ENCODE measurements around the gene NKAIN4.

Gene NKAIN4

GRCh38 chr20:63194007-63194796 lies 60.1 kb downstream of the NKAIN4 start:
- peak; percentile 35 for DNase-seq (ENCODE audit: low spot score)

GRCh38 chr20:63192721-63193120 lies 61.5 kb downstream of the NKAIN4 start:
- DNase-seq (ENCODE audit: low spot score): no peak

- DNase-seq (ENCODE audit: low spot score): peak; percentile 47
Observed at GRCh38 chr20:63191400-63191799, 62.9 kb downstream of the NKAIN4 start.

DNA sequence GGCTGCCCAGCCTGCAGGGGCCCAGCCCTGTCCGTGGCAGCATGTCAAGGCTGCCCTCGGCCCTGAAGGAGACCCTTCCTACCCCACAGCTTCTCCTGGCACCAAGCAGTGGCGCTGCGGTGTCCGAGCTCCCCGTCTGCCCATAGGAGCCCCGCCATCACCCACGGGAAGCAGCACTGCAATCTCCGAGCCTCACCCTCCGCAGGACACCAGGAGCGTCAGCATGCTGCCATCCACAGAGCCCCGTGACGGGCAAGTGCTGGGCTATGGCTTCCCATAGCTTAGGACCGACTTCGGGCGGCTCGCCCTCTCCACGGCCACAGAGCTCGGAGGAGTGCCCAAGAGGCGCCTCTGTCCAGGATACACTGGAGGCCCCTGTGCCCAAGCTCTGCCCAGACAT lies 63.4 kb downstream of the NKAIN4 start:
- DNase-seq (ENCODE audit: low spot score): no peak
